ENCODE data around the gene MAPK12.

- TF ChIP-seq, protein P1, sequence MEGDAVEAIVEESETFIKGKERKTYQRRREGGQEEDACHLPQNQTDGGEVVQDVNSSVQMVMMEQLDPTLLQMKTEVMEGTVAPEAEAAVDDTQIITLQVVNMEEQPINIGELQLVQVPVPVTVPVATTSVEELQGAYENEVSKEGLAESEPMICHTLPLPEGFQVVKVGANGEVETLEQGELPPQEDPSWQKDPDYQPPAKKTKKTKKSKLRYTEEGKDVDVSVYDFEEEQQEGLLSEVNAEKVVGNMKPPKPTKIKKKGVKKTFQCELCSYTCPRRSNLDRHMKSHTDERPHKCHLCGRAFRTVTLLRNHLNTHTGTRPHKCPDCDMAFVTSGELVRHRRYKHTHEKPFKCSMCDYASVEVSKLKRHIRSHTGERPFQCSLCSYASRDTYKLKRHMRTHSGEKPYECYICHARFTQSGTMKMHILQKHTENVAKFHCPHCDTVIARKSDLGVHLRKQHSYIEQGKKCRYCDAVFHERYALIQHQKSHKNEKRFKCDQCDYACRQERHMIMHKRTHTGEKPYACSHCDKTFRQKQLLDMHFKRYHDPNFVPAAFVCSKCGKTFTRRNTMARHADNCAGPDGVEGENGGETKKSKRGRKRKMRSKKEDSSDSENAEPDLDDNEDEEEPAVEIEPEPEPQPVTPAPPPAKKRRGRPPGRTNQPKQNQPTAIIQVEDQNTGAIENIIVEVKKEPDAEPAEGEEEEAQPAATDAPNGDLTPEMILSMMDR (conservative IDR thresholded peaks at IDR 0.05; ENCODE audit: low read length): no peak
- no peak for TF ChIP-seq EZH2phosphoT487 (IDR thresholded peaks at IDR 0.05; ENCODE audit: borderline replicate concordance)
Observed at GRCh38 chr22:50258361-50259292, 2.9 kb downstream of the MAPK12 start.
